ENCODE measurements around the gene GRIPAP1.

The GRIPAP1 gene

DNA sequence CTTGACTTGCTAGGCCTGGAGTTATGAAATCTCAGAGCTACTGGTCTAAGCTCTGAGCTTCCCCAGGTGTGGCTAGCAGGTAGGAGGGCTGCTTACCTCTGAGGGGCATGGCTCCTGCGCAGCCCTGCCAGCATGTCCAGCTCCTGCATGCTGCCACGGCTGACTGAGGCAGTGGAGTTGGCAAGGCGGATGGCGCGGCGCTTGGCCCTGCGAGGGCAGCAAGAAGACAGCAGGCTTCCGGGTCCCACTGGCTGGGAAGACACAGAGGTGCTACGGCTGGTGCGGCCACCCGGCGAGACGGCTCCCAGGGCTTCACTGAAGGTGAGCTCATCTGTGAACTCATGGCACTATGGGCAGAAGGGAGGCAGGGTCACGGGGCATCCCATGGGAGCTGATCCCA is 36.1 kb downstream of the GRIPAP1 start:
- Histone ChIP-seq H3K4me3 (no peak overlapping the region), H3K27ac (no peak overlapping the region)

DNA sequence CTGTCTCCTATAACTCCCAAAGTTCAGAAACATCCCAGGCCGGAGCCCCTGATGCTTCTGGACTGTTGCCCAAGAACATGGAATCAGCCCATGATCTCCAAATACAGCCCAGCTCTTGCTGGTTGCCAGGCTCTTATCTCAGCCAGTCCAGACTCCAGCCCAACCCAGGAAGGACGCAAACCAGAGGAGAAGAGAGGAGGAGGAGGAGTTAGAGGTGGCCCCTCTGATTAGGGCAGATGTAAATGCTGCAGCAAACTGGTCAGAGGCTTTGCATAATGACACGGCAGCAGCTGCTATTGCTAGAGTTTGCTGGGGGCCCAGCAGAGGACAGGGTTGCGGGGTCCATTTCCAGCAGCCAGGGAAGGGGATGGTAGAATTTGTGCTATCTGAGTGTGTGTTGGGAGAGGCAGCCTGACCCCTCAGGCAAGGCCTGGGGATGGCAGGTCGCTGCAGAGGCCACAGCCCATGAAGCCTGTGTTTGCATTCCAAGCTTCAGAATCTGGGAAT is 40.4 kb downstream of the GRIPAP1 start:
- H3K27ac ChIP-seq: no peak overlapping the region

DNA sequence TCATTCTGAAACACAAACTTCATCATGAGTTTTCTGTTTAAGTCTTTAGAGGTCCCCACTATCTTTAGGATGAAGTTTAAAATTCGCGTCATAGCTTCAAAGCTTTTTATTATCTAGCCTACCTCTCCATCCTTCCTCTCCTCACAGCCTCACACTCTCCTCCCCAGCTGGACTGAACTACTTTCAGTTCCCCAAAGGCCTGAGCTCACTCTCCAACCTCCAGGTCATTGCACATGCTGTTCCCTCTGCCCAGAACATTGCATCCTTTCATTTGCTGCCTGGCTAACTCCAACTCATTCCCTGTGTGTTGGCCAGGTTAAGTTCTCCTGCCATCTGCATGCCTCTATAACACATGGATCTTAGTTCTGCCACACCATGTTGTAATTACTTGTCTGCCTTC is 41.8 kb downstream of the GRIPAP1 start:
- no peak overlapping the region for H3K27ac ChIP-seq
- H3K4me3 ChIP-seq: no peak overlapping the region

More for the DNA sequence above, 40.4 kb downstream of the GRIPAP1 start:
- H3K4me3 ChIP-seq: no peak overlapping the region

DNA sequence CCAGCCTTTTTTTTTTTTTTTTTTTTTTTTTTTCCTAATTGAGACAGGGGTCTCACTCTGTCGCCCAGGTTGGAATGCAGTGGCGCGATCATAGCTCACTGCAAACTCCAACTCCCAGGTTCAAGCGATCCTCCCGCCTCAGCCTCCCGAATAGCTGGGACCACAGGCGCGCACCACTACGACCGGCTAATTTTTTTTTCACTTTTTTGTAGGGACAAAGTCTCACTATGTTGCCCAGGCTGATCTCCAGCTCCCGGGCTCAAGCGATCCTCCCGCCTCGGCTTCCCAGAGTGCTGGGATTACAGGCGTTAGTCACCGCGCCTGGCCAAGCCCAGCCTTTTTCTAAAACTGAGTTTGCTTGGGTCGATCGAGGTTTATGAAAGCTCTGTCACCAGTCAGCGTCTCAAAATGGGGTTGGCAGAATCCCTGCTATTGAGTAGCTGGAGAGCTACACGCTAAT is 43.4 kb downstream of the GRIPAP1 start:
- H3K4me3 ChIP-seq: peak overlapping the region; percentile 36 to 70 (median 55)
- H3K27ac ChIP-seq: peak overlapping the region; percentile 31 to 94 (median 87)

DNA sequence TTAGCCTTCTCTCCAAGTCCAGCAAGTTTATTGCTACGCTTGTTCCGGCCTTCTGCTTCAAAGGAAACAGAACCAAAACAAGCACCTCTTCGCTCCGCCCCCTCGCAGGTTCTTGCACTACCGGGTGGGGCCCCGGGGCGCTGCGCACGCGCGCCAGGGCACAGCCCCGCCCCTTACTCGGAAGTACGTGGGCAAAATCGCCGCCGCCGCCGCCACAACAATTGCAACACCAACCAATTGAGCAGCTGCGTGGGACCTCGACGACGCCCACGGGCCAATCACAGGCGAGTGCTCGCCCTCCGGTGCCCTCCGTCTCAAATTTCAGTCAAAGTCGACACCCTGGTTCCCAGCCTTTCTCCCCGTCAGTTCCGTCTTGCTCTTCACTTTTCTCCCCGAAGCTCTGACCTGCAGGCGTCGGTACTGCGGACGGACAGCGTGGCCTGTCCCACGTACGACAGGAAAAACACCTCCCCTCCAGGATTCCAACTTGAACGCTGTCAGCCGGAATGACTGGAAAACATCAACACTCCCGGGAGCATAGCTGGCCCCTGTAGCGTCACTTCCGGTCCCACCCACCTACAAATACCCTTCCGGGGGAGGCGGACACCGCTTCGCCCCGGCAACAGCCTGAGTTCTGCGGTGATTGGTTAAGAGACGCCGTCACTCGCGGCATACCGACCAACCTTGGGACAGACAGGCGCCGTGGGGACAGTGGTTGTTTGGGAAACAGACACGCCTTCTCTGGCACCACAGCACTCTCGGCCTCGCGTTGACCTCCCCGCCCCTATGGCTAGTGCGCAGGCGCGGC is 44.0 kb downstream of the GRIPAP1 start:
- Histone ChIP-seq H3K27ac (peak overlapping the region; percentile 72 to 94 (median 89)), H3K4me3 (peak overlapping the region; percentile 54 to 75 (median 63))

DNA sequence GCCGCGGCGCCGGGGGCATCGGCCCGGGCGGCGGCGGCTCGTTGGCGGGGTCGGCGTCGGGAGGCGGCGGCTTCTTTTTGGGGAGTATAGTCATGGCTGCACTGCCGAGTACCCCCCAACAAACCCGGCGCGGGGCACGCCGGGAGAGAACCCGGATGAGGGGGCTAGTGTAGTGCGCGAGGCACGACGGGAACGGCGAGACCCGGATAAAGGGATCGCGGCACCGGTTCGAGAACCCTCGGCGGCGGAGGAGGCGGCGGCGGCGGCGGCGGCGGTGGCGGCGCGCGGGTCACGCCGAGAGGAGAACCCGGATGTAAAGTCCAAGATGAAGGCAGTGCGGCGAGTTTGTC is 44.6 kb downstream of the GRIPAP1 start, which contains the start of gene OTUD5:
Gene OTUD5, minus strand, starts transcription at position 131 of the 350 bp plus-strand sequence. Its CDS starts 37 bp downstream, at position 94.
- H3K4me3 ChIP-seq: peak within 1 kb of the TSS; percentile 54 to 75 (median 63)
- H3K27ac ChIP-seq: peak within 1 kb of the TSS; percentile 72 to 94 (median 89)

DNA sequence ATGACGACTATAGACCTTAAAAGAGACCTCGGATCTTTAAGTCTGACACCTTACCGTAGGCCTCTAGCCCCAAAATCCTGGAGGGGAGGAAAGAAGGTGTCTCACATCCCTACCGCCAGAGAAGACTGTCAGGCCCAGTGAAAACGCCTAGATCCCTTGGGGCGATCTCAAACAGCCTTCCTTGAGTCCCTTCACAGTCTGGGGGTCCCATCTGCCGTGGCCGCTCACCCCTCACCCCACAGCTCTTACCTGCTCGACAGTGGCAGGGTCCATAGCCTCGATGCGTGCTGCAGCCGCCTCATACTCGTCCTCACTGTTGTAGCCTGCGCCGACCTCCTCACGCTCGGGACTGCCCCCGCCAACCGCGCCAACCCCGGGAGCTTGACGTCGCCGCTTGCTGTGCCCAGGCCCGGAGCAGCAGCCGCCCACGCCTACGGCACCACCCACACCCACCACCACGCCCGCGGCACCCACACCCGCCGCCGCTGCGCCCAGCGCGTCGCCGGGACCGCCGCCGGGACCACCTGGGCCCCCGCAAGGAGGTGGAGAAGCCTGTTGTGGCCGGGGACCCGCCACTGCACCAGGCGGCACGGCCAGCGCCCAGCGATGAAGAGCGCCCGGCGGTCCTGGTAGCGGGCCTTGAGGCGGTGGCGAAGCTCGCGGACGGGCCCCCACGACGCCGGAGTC is 45.2 kb downstream of the GRIPAP1 start:
- peak overlapping the region in 20 of 21 experiments; percentile 39 to 94 (median 89) for H3K27ac ChIP-seq
- H3K4me3 ChIP-seq: peak overlapping the region; percentile 54 to 75 (median 63)

DNA sequence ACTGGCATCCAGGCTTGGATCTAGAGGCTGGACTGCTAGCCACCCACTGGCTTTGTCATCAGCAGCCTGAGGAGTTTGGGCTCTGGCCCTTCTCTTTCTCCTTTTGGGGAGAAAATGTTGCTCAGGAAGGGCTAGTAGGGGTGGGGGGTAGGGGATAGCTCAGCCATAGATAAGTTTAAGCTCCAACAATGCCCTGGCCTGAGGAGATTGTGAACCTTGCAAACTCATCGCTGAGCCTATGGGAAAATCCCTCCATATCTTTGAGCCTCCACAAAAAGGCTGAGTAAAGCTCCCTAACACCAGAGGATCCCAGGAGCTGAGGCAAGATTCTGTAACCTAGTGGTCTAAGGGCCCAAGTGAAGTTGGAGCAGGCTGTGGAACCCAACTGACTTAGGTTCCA is 53.5 kb downstream of the GRIPAP1 start:
- no peak overlapping the region for H3K27ac ChIP-seq

DNA sequence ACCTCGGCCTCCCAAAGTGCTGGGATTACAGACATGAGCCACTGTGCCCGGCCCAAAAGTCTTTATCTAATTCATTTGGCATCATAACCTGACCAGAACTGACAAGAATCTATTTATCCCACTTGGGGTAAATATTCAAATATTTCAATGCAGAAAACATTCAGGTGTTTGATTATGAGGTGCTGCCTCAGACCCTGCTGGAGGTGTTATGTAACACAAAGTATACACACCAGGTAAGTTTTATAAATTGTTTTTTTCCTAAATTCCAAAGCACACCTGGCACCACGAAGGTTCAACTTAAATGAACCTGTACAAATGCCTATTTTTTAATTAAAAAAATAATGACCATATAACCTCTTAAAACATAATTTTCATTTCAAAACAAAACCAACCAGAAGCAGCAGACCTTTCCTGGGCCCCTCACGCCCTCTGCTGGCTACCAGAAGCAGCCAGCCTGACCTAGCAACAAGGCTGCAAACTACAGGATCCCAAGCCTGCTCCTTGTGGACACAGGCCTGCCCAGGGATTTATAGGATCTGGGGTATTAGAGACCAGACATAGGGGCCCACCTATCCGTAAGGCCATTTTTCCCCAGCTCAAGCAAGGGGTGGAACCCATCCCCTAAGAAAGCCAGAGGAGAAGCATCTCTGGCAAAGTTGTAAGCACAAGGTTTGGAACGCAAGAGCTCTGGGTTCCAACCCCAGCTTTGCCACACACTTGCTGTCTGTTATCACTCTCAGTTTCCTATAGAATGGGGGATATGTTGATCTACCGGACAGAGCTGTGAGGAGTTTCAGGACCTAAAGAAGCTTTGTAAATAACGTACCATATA is 56.3 kb downstream of the GRIPAP1 start:
- H3K4me3 ChIP-seq: no peak overlapping the region

More for the DNA sequence above, 53.5 kb downstream of the GRIPAP1 start:
- H3K4me3 ChIP-seq: no peak overlapping the region

DNA sequence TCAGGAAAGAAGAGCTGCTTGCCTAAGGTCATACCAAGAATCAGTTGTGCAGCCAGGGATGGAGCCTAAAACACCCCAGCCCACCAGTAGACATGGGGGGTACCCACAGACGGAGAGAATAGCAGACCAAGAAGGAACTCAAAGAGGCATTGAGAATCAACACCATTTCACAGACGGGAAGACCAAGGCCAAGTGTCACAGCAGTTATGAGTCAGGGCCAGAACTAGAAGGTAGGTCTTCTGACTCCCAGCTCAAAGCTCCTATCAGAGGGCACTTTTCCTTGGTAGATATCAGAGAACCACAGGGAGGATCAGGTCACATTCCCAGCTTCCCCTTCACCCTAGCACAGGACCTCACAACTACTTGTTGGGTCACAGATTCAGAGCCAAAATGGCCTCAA is 59.2 kb downstream of the GRIPAP1 start:
- Histone ChIP-seq H3K4me3 (no peak overlapping the region), H3K27ac (peak overlapping the region in 1 of 21 experiments; percentile 30)

More for the DNA sequence above, 56.3 kb downstream of the GRIPAP1 start:
- H3K27ac ChIP-seq: no peak overlapping the region

DNA sequence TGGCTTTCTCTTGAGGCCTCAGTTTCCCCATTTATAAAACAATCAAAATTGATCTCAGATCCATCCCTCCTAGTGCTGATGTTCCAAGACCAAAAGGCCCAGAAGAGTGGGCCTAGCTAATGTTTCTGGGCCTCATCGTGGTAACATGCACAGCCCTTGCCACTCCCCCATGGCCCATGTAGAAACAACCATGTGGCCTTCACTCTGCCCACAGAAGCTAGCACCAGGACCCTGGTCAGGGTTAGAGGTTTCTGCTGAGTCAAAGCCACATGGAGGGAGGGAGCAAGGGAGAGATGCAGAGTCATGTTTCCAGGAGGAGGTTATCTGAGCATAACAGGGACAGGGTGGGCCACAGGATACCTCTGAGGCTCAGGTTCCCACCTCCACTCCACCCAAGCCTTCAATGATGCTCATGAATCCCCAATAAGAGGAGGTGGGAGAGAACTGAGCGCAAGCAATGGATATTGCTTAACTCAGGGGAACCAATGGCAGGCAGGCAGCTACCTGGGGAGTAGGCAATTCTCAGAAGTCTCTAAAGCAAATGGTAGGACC is 61.6 kb downstream of the GRIPAP1 start:
- Histone ChIP-seq H3K4me3 (no peak overlapping the region), H3K27ac (peak overlapping the region in 9 of 21 experiments; percentile 43 to 85 (median 74))

DNA sequence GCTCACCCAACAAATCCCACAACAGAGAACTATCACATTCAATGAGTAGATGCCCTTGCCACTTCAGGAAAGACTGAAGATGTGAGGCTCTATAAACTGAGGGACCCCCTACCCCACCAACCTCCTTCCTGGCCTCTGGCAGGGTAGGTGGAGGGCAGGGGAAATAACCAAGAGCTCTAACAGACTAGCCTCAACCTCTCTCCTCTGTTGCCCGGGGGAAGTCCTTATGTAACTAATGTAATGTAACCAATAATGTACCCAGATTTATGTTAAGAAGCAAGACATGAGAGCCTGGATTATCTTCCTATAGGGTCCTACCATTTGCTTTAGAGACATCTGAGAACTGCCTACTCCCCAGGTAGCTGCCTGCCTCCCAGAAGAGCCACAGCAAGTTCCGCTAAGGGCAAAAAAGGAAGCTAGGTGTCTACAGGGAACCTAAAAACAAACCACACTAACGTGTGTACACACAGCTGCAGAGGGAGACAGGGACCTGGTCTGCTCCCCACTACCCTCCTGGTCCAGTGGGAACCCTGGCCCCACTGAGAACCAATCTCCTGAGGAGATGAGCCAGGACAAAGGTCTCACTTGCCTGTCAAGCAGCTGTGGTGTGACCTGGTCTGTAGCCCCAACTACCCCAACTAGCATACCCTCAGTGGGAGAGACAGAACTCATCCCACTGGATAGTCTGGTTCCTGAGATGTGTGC is 62.4 kb downstream of the GRIPAP1 start:
- Histone ChIP-seq H3K27ac (peak overlapping the region in 13 of 21 experiments; percentile 21 to 85 (median 63)), H3K4me3 (no peak overlapping the region)

DNA sequence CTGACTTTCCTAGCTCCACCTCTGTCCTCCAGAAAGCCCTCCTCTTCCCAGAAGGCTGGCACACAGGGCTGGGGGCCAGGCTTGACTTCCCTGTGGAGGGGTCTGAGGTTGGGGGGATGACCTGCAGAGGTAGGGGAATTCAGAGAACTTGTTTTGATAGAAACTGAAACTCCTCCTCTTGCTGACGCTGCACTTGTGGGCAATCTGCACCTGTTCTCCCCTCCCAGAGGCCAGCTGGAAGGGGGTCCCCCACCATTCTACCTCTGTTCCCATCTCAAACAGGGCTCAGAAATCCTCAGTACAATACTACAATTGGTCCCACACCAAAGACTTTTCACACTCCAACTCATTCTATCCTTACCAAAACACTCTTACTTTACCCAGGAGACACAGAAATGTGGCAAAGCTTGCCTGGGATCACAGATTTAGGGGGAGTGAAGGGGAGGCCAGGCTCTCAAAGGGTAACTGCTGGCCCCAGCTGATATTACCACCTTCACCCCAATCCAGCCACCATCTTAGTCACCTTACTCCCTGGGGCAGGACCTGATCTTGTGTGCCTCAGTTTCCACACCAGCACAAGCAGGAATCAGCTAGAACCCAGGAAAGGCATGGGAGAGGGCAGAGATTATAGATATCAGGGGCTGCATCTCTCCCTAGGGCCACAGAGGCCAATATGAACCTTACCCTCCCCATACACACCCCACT is 63.2 kb downstream of the GRIPAP1 start:
- H3K27ac ChIP-seq: peak overlapping the region in 13 of 21 experiments; percentile 21 to 85 (median 67)
- no peak overlapping the region for H3K4me3 ChIP-seq

DNA sequence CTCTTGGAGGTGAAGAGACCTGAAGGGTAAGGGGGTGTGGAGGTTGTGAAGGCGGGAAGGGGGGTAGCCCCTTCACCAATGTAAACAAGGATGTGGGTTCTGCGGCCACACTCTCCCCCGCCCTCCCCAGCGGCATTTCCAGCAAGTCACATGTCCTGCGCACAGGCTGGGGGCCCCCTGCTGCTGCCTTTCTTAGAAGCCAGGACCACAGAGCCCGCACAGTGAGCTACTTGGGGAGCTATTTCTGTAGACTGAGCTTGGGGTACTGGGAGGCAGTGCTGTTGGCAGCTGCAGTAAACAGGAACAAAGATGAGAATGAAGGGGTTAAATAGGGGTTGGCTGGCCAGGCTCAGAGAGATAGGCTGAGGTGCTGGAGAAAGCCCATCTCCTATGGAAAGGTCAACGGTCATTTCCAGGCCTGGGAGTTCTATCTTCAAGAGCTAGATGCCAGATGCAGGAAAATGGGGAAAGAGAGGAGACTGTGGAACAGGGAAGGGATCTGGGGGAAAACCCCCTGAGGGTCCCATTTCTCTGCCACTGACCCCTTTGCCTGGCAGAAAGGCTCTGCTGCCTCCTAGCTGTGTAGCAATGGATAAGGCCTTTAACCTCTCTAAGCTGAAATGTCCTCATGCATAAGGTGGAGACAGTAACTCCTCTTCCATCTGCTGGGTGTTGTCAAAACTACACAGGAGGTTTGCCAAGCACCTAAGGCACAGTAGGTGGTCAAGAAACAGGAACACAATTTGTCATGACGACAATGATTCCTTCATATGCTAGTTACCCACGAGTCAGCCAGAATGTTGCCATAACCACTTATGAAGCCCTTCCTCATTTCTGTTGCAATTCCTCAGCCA is 64.8 kb downstream of the GRIPAP1 start:
- H3K4me3 ChIP-seq: no peak overlapping the region
- peak overlapping the region in 19 of 21 experiments; percentile 3 to 85 (median 60) for H3K27ac ChIP-seq

DNA sequence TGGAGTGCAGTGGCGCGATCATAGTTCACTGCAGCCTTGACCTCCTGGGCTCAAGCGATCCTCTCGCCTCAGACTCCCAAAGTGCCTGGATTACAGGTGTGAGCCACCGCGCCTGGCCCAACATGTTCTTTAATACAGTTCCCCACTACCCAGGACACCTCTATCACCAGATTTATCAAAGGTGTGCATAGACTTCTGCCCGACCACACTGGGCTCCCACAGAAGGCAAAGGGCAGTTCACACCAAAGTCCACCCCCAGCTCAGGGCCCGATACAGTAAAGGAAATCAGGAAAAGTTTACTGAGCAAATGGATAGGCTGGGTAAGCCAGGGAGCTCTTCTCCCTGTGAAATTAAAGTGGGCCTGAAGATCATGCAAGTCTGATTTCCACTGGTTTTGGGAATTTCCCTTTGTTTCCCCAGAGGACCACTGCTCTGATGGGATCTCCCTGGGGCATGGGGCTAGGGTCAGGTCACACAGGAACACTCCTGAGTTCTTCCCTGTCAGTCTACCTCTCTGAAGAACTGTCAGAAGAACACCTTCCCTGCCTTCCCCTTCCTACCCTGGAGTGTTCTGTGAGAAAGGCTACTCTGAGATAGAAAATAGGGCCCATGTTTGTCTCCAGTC is 65.5 kb downstream of the GRIPAP1 start:
- Histone ChIP-seq H3K27ac (peak overlapping the region in 16 of 21 experiments; percentile 3 to 84 (median 61)), H3K4me3 (no peak overlapping the region)

DNA sequence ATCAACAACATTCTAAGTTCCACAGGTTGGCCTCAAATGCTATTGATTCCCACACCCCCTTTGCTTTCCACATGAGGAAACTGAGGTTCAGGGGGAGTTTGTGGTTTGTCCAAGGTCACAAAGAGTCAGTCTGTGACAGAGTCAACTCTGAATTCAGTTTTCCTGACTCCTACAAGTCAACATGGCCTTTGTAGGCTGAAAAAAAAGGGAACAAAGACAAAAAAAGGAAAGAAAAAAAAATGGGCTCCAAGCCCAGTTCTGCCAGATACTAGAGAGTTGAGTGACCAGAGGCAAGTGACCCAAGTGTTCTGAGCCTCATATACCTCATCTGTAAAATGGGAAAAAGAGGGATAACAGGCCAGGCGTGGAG is 66.8 kb downstream of the GRIPAP1 start:
- H3K4me3 ChIP-seq: no peak overlapping the region
- H3K27ac ChIP-seq: peak overlapping the region in 6 of 21 experiments; percentile 8 to 59 (median 36)

Data from skin epidermis (tissue), 12 donors.